ENCODE data around the gene ADAMTS10. TPM values are rescaled to one million over a fixed set of nuclear protein-coding genes. Genes with fewer than 3 reads are reported as not detected.

ADAMTS10 gene
- total RNA-seq, 1 experiment from 2014 or later: 26.5 TPM

- Histone ChIP-seq H3K79me1 (ENCODE audit: insufficient read depth, low read depth, low read length, poor library complexity, severe bottlenecking) (no peaks in the 10 kb centered on the region), H4K8ac (replicated peaks; ENCODE audit: insufficient read length, low read depth, low read length) (no peak overlapping the region), H3T11ph (ENCODE audit: low read length) (no peak overlapping the region), H3K4ac (ENCODE audit: low read depth, low read length) (no peak overlapping the region), H3K14ac (ENCODE audit: insufficient read depth, low read length) (no peak overlapping the region; the same call in 1 of the 2 replicates), H3K23me2 (ENCODE audit: insufficient read length, low read depth, low read length, poor library complexity, severe bottlenecking) (no peaks in the 10 kb centered on the region), H3K18ac (ENCODE audit: insufficient read length, low read depth, low read length) (no peak overlapping the region), H3K79me2 (ENCODE audit: insufficient read depth, low read length) (no peaks in the 10 kb centered on the region), H3K56ac (ENCODE audit: insufficient read length, low read depth, low read length) (no peak overlapping the region), H3K4me2 (ENCODE audit: insufficient read depth, insufficient read length, low read length) (no peak overlapping the region), H2BK15ac (ENCODE audit: low read depth, low read length) (no peak overlapping the region), H2AFZ (ENCODE audit: low read length) (no peak overlapping the region), H3K9ac (ENCODE audit: extremely low read depth, insufficient read length, low read length) (no peak overlapping the region), H2BK120ac (ENCODE audit: low read depth, low read length, poor library complexity, severe bottlenecking) (no peak overlapping the region), H4K91ac (ENCODE audit: insufficient read length, low read depth, low read length) (no peak overlapping the region), H2BK5ac (ENCODE audit: insufficient read length, low read length) (no peak overlapping the region), H3K27ac (ENCODE audit: insufficient read length, low read depth, low read length) (no peak overlapping the region), H2AK5ac (ENCODE audit: insufficient read length, low read length) (no peak overlapping the region), H3K4me1 (ENCODE audit: insufficient read depth, low read length) (no peaks in the 10 kb centered on the region), H2BK12ac (ENCODE audit: insufficient read length, low read depth, low read length) (no peak overlapping the region), H2BK20ac (ENCODE audit: low read depth, low read length, poor library complexity, severe bottlenecking) (no peak overlapping the region), H3K27me3 (ENCODE audit: insufficient read depth, low read length) (no peaks in the 10 kb centered on the region), H3K9me3 (ENCODE audit: control insufficient read depth, low read depth, low read length) (no peaks in the 10 kb centered on the region), H3K23ac (ENCODE audit: insufficient read length, low read depth, low read length) (no peak overlapping the region), H4K20me1 (ENCODE audit: control insufficient read depth, insufficient read depth, insufficient read length) (no peaks in the 10 kb centered on the region), H4K5ac (ENCODE audit: insufficient read length, low read depth, low read length) (no peak overlapping the region)
- Mint-ChIP-seq H3K4me1 (peaks cover 2 to 15% of the 10 kb centered on the region in 2 experiments), H3K4me3 (peak overlapping the region in 1 of 2 experiments; percentile 45; a peak in 1 of 5 replicates), H3K27me3 (ENCODE audit: low read depth) (peaks cover 22% of the 10 kb centered on the region), H3K27ac (no peak overlapping the region; a peak in 1 of 7 replicates), H3K36me3 (ENCODE audit: insufficient read depth in 1 of 3, low read depth in 3 of 3) (no peaks in the 10 kb centered on the region; a peak in 1 of 7 replicates), H3K9me3 (0 out of 5 replicates have a peak, but pooled peaks cover 0 to 5% of the 10 kb centered on the region in 2 experiments)
- TF ChIP-seq, protein P1, sequence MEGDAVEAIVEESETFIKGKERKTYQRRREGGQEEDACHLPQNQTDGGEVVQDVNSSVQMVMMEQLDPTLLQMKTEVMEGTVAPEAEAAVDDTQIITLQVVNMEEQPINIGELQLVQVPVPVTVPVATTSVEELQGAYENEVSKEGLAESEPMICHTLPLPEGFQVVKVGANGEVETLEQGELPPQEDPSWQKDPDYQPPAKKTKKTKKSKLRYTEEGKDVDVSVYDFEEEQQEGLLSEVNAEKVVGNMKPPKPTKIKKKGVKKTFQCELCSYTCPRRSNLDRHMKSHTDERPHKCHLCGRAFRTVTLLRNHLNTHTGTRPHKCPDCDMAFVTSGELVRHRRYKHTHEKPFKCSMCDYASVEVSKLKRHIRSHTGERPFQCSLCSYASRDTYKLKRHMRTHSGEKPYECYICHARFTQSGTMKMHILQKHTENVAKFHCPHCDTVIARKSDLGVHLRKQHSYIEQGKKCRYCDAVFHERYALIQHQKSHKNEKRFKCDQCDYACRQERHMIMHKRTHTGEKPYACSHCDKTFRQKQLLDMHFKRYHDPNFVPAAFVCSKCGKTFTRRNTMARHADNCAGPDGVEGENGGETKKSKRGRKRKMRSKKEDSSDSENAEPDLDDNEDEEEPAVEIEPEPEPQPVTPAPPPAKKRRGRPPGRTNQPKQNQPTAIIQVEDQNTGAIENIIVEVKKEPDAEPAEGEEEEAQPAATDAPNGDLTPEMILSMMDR (conservative IDR thresholded peaks at IDR 0.05): no peak
- WGBS (ENCODE audit: extremely low coverage, insufficient read length, low lambda C conversion rate): no CpG with 5 or more reads among the region's 5 CpGs
- DNase-seq: no peak
Observed at GRCh38 chr19:8657869-8658268, 47.4 kb upstream of the ADAMTS10 start.

Data from H9 (cell line).